Astrocyte (in vitro differentiated cells and primary cell): Measurements from ENCODE around the gene RAD51B.

Experiments
- EZH2 ChIP-seq: IDR thresholded peaks from 2 replicates; pipeline ENCODE4 v1.6.1; 2012; ENCODE audit warnings: mild to moderate bottlenecking, low read length, inconsistent platforms; ENCODE audit not compliant: insufficient read depth
- TF ChIP-seq, protein P1 (sequence below): IDR thresholded peaks from 2 replicates; pipeline ENCODE4 v1.5.1; 2011; ENCODE audit warnings: low read depth, mild to moderate bottlenecking, inconsistent platforms, low read length, moderate library complexity; ENCODE audit not compliant: insufficient read depth

GRCh38 chr14:68306265-68306933, 486.8 kb downstream of the RAD51B start:
- TF ChIP-seq, protein P1, sequence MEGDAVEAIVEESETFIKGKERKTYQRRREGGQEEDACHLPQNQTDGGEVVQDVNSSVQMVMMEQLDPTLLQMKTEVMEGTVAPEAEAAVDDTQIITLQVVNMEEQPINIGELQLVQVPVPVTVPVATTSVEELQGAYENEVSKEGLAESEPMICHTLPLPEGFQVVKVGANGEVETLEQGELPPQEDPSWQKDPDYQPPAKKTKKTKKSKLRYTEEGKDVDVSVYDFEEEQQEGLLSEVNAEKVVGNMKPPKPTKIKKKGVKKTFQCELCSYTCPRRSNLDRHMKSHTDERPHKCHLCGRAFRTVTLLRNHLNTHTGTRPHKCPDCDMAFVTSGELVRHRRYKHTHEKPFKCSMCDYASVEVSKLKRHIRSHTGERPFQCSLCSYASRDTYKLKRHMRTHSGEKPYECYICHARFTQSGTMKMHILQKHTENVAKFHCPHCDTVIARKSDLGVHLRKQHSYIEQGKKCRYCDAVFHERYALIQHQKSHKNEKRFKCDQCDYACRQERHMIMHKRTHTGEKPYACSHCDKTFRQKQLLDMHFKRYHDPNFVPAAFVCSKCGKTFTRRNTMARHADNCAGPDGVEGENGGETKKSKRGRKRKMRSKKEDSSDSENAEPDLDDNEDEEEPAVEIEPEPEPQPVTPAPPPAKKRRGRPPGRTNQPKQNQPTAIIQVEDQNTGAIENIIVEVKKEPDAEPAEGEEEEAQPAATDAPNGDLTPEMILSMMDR = no peak
- no peak for TF ChIP-seq EZH2
